ENCODE data around the gene OTOF. TPM values are rescaled to one million over a fixed set of nuclear protein-coding genes. Genes with fewer than 3 reads are reported as not detected.

The OTOF gene
- total and polyA plus RNA-seq, 2 of the 13 experiments (the other 11 are each of a cell fraction or from before 2014, with no cell fraction given), result 0.04 TPM; not detected in 1

- FAIRE-seq (no peak), DNase-seq (ENCODE audit: low spot score) (no peak), ATAC-seq (no peak)
- H2AFZ ChIP-seq (ENCODE audit: low read length), result no peak overlapping the region
- no peak overlapping the region for H3K4me3 ChIP-seq (replicated peaks in 1 of 3; ENCODE audit: insufficient read depth in 1 of 3, low read depth in 2 of 3, low read length in 3 of 3)
- no peaks in the 10 kb centered on the region for H3K9me3 ChIP-seq (ENCODE audit: low read length)
- H3K79me2 ChIP-seq (ENCODE audit: insufficient read depth, low read length), result no peaks in the 10 kb centered on the region
- peaks cover 33% of the 10 kb centered on the region for H3K4me1 ChIP-seq (ENCODE audit: insufficient read depth, low read length)
- H3K27me3 ChIP-seq (ENCODE audit: control insufficient read depth in 1 of 2, insufficient read depth in 2 of 2, low read length in 2 of 2), result peaks cover 1 to 60% of the 10 kb centered on the region in 2 experiments; a peak in 3 of 5 replicates
- 71% methylated on average over 2 of the region's 2 CpGs for WGBS (ENCODE audit: low lambda C conversion rate)
- H4K20me1 ChIP-seq (ENCODE audit: insufficient read depth, low read length), result no peaks in the 10 kb centered on the region
- no peak overlapping the region for H3K4me2 ChIP-seq (ENCODE audit: low read depth, low read length)
- intact Hi-C loops (cut with micrococcal nuclease; ENCODE audit: unreplicated experiment), result no loop called here
- in situ Hi-C loops (cut with HindIII; ENCODE audit: extremely low pct_ligation_motif_present, low pct_unique_long_range_greater_than_20kb), result no loop called here
- H3K36me3 ChIP-seq (replicated peaks in 1 of 2; ENCODE audit: control insufficient read depth in 1 of 2, insufficient read depth in 2 of 2, low read length in 2 of 2), result no peaks in the 10 kb centered on the region
- ChIA-PET POLR2A (no interaction called here), CTCF (ENCODE audit: low intra/inter-chr PET ratio, low total read pairs) (no interaction called here)
- BruUV-seq (replicated peaks), result no TSS peak
- H3K27ac ChIP-seq (ENCODE audit: extremely low read length, insufficient read depth, low read length), result no peak overlapping the region
- H3K9ac ChIP-seq (ENCODE audit: insufficient read depth, low read depth, low read length), result no peak overlapping the region
- TF ChIP-seq ZNF543 (CRISPR knock-in tag; IDR thresholded peaks at IDR 0.05) (no peak), HNRNPK (IDR thresholded peaks at IDR 0.05; ENCODE audit: low read depth, low read length, poor library complexity, severe bottlenecking) (no peak), SNAPC4 (CRISPR knock-in tag; IDR thresholded peaks at IDR 0.05) (no peak), DMAP1 (CRISPR knock-in tag; IDR thresholded peaks at IDR 0.05) (no peak), CHCHD3 (CRISPR knock-in tag; IDR thresholded peaks at IDR 0.05) (no peak), NFE2L2 (IDR thresholded peaks at IDR 0.05; ENCODE audit: low read length) (no peak), ZNF619 (CRISPR knock-in tag; IDR thresholded peaks at IDR 0.05) (no peak), ZKSCAN8 (CRISPR knock-in tag; IDR thresholded peaks at IDR 0.05; ENCODE audit: borderline replicate concordance) (no peak), ZNF83 (CRISPR knock-in tag; IDR thresholded peaks at IDR 0.05; ENCODE audit: borderline replicate concordance) (no peak), HMGA1 (CRISPR knock-in tag; conservative IDR thresholded peaks at IDR 0.05) (no peak), ZNF724P (CRISPR knock-in tag; IDR thresholded peaks at IDR 0.05; ENCODE audit: borderline replicate concordance) (no peak), TRIM24 (CRISPR knock-in tag; IDR thresholded peaks at IDR 0.05) (no peak), ZMAT3 (CRISPR knock-in tag; conservative IDR thresholded peaks at IDR 0.05) (no peak), SSRP1 (CRISPR knock-in tag; IDR thresholded peaks at IDR 0.05) (no peak), PRPF4 (IDR thresholded peaks at IDR 0.05; ENCODE audit: low read depth, low read length, poor library complexity, severe bottlenecking) (no peak), PAX8 (CRISPR knock-in tag; IDR thresholded peaks at IDR 0.05; ENCODE audit: borderline replicate concordance) (no peak), ZNF142 (CRISPR knock-in tag; IDR thresholded peaks at IDR 0.05) (no peak)
Measured at GRCh38 chr2:26485099-26485498, 7.2 kb upstream of the OTOF start.

All from HepG2 (cell line).